SK-N-MC (cell line): Measurements from ENCODE around the gene OR4K14.

Experiments used
- EZH2 ChIP-seq: fragments of 200-600 bp; sonication (generic); IDR thresholded peaks from one replicate; pipeline ENCODE4 v1.6.1; 2017; ENCODE audit warnings: antibody characterized with exemption
- FOXP2 ChIP-seq: optimal IDR thresholded peaks from 2 replicates; pipeline ENCODE3; 2011; ENCODE audit warnings: mild to moderate bottlenecking, moderate library complexity; ENCODE audit not compliant: insufficient read depth; ENCODE audit errors: extremely low read length, control extremely low read depth
- POLR2AphosphoS5 ChIP-seq: IDR thresholded peaks from 2 replicates; pipeline ENCODE4 v1.6.1; 2012; ENCODE audit warnings: mild to moderate bottlenecking, low read depth, low read length, borderline replicate concordance

- TF ChIP-seq POLR2AphosphoS5: no peak
- TF ChIP-seq FOXP2: no peak
- TF ChIP-seq EZH2: no peak
Observed at GRCh38 chr14:20002319-20002718, 16.8 kb downstream of the OR4K14 start.
